H1 (cell line): ENCODE results near the gene SIN3B. TPM values are rescaled to one million over a fixed set of nuclear protein-coding genes. Genes with fewer than 3 reads are reported as not detected.

ENCODE experiments used
- JUN ChIP-seq: IDR thresholded peaks from 2 replicates; pipeline ENCODE4 v1.6.1; 2011; ENCODE audit warnings: low read depth, mild to moderate bottlenecking, improper control_type of control experiment, low read length
- POLR2AphosphoS5 ChIP-seq: IDR thresholded peaks from 2 replicates; pipeline ENCODE4 v1.6.1; 2011; ENCODE audit warnings: low read depth, low read length
- SIN3A ChIP-seq, 2 experiments: IDR thresholded peaks in 1 of 2; conservative IDR thresholded peaks in 1 of 2; 2 replicates each; pipeline ENCODE4 v1.6.1; 2011 to 2012; ENCODE audit warnings: low read length in 2 of 2, improper control_type of control experiment in 1 of 2, low read depth in 1 of 2, mild to moderate bottlenecking in 1 of 2
- polyA plus RNA-seq, 7 experiments: library from polyadenylated mRNA; depleted of rRNA in 3 of 7; stranded (reverse) in 5 of 7; unstranded in 2 of 7; fragments of >200 nt in 5 of 7; fragments of 200-250 nt in 2 of 7; gene quantifications; 1 replicate in 5 of 7; 2 replicates in 1 of 7; 4 replicates in 1 of 7; pipeline versions ENCODE4 v1.2.1 to v1.2.3, GENCODE V29; 2011 to 2013; ENCODE audit warnings: missing spikeins in 2 of 7, mixed read lengths in 2 of 7
- total RNA-seq: library from RNA; stranded (reverse); fragmentation: NEBNext Ultra II Directional; extraction: Animal tissue kit (Norgen Biotek cat#: 25700); gene quantifications from 2 replicates; pipeline ENCODE4 v1.2.1, GENCODE V29; 2021

Gene SIN3B
- total and polyA plus RNA-seq, 2 of the 8 experiments (the other 6 are each of a cell fraction or from before 2014, with no cell fraction given), result 29.5 to 71.1 TPM

- TF ChIP-seq SIN3A (conservative IDR thresholded peaks at IDR 0.05 in 1 of 2, IDR thresholded peaks at IDR 0.05 in 1 of 2; ENCODE audit: low read depth in 1 of 2, low read length in 2 of 2) (no peak), POLR2AphosphoS5 (no peak), JUN (no peak)
- TF ChIP-seq, all 59 proteins: peak for 0
These were observed 64.9 kb downstream of the SIN3B start (continued) for GRCh38 chr19:16894080-16894479.
